ENCODE measurements around the gene RTN3.

The RTN3 gene

GRCh38 chr11:63652671-63653070, 28.6 kb upstream of the RTN3 start:
- in situ Hi-C loops (cut with MboI; ENCODE audit: low sequenced_read_pairs, unreplicated experiment), result no loop called here
- no peak for TF ChIP-seq CTCF (IDR thresholded peaks at IDR 0.05; ENCODE audit: borderline replicate concordance, control extremely low read depth, extremely low read depth, insufficient read depth, missing control alignments)

GRCh38 chr11:63660972-63661371, 20.3 kb upstream of the RTN3 start:
- in situ Hi-C loops (cut with MboI; ENCODE audit: low sequenced_read_pairs, unreplicated experiment), result no loop called here
- no peak for TF ChIP-seq CTCF (IDR thresholded peaks at IDR 0.05; ENCODE audit: borderline replicate concordance, control extremely low read depth, extremely low read depth, insufficient read depth, missing control alignments)

More at GRCh38 chr11:63652671-63653070, 28.6 kb upstream of the RTN3 start:
- DNase-seq (ENCODE audit: low spot score), result no peak

GRCh38 chr11:63663809-63664208, 17.5 kb upstream of the RTN3 start:
- no peak for DNase-seq (ENCODE audit: low spot score)
- TF ChIP-seq CTCF (IDR thresholded peaks at IDR 0.05; ENCODE audit: borderline replicate concordance, control extremely low read depth, extremely low read depth, insufficient read depth, missing control alignments), result no peak
- in situ Hi-C loops (cut with MboI; ENCODE audit: low sequenced_read_pairs, unreplicated experiment), result no loop called here

More at GRCh38 chr11:63660972-63661371, 20.3 kb upstream of the RTN3 start:
- no peak for DNase-seq (ENCODE audit: low spot score)

GRCh38 chr11:63666874-63667273, 14.4 kb upstream of the RTN3 start:
- DNase-seq (ENCODE audit: low spot score), result no peak
- in situ Hi-C loops (cut with MboI; ENCODE audit: low sequenced_read_pairs, unreplicated experiment), result no loop called here
- no peak for TF ChIP-seq CTCF (IDR thresholded peaks at IDR 0.05; ENCODE audit: borderline replicate concordance, control extremely low read depth, extremely low read depth, insufficient read depth, missing control alignments)

- DNase-seq (ENCODE audit: low spot score), result no peak
These were observed 13.1 kb upstream of the RTN3 start for GRCh38 chr11:63667995-63668795.

GRCh38 chr11:63670096-63670432, 11.2 kb upstream of the RTN3 start:
- no peak for DNase-seq (ENCODE audit: low spot score)
- no peak for TF ChIP-seq CTCF (IDR thresholded peaks at IDR 0.05; ENCODE audit: borderline replicate concordance, control extremely low read depth, extremely low read depth, insufficient read depth, missing control alignments)
- in situ Hi-C loops (cut with MboI; ENCODE audit: low sequenced_read_pairs, unreplicated experiment), result no loop called here

More at GRCh38 chr11:63667995-63668795, 13.1 kb upstream of the RTN3 start:
- no peak for TF ChIP-seq CTCF (IDR thresholded peaks at IDR 0.05; ENCODE audit: borderline replicate concordance, control extremely low read depth, extremely low read depth, insufficient read depth, missing control alignments)
- in situ Hi-C loops (cut with MboI; ENCODE audit: low sequenced_read_pairs, unreplicated experiment), result no loop called here
